ENCODE results near the gene IDH3G.

The IDH3G gene

DNA sequence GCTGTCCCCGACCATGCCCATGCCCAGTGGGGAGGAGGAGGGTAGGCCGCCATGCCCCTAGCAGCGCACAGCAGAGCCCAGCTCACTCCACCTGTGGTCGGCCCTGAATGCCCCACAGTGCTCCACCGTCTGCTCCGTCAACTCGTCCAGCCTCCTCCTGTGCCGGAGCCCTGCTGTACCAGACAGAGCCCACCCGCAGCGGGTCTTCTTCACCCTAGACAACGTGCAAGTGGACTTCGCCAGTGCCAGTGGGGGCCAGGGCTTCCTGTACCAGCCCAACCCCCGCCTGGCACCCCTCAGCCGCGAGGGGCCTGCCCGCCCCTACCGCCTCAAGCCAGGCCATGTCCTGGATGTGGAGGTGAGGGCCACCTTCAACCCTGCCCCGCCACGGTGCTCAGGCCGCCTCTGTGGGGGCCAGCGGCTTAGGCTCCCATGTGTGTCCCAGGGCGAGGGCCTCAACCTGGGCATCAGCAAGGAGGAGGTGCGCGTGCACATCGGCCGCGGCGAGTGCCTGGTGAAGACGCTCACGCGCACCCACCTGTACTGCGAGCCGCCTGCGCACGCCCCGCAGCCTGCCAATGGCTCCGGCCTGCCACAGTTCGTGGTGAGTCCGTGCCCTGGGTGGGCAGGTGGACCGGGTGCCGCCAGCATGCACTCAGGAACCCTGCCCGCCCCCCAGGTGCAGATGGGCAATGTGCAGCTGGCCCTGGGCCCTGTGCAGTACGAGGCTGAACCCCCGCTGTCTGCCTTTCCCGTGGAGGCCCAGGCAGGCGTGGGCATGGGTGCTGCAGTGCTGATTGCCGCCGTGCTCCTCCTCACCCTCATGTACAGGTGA is 20.2 kb downstream of the IDH3G start:
- DNase-seq (ENCODE audit: low read depth in 3 of 3), result no peak

DNA sequence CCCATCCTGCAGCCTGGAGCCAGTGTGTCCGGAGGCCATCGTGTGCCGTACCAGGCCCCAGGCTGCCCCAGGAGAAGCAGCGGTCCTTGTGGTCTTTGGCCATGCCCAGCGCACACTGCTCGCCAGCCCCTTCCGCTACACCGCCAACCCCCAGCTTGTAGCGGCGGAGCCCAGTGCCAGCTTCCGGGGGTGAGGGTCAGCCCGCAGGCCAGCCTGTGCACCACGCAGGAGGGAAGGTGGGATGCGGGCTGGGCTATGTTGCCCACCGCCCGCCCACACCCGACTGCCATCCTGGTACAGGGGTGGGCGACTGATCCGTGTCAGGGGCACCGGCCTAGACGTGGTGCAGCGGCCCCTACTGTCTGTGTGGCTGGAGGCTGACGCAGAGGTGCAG is 21.0 kb downstream of the IDH3G start:
- DNase-seq (ENCODE audit: low read depth in 3 of 3), result no peak

DNA sequence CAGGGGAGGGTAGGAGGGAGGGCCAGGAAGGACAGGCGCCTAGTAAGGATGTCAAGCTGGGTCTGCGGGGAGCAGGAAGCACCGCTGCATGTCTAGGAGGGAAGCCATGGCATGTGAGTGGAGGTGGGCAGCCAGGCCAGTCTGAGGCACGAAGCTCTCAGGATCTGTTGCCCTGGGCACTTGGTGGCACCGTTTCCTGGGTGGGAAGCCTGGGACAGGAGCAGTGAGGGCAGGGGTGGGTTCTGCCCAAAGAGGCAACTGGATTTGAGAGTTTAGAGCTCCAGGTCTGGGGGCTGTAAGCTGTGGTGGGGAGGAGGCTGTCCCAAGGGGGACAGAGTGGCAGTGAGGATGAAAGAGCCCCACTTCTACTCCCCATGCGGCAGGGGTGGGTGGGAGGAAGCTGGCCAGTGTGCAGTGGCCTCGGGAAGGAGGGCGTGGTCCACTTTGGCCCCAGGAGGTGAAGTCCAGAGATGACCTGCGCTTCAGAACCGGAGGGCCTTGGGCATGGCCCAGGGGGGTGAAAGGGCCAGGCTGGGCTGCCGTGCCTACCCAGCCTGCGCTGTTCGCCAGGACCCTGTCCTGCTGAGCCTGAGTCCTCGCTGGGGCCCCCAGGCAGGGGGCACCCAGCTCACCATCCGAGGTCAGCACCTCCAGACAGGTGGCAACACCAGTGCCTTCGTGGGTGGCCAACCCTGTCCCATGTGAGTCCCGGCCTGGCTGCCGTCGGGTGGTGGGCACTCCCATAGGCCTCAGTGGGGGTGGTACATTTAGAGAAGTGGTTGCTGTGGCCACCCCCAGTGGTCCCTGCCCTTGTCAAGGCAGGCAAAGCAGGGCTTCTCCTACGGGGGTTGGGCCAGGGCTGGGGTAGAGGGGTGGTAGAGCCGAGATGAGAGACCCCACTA is 21.6 kb downstream of the IDH3G start:
- no peak for DNase-seq (ENCODE audit: low read depth in 3 of 3)

DNA sequence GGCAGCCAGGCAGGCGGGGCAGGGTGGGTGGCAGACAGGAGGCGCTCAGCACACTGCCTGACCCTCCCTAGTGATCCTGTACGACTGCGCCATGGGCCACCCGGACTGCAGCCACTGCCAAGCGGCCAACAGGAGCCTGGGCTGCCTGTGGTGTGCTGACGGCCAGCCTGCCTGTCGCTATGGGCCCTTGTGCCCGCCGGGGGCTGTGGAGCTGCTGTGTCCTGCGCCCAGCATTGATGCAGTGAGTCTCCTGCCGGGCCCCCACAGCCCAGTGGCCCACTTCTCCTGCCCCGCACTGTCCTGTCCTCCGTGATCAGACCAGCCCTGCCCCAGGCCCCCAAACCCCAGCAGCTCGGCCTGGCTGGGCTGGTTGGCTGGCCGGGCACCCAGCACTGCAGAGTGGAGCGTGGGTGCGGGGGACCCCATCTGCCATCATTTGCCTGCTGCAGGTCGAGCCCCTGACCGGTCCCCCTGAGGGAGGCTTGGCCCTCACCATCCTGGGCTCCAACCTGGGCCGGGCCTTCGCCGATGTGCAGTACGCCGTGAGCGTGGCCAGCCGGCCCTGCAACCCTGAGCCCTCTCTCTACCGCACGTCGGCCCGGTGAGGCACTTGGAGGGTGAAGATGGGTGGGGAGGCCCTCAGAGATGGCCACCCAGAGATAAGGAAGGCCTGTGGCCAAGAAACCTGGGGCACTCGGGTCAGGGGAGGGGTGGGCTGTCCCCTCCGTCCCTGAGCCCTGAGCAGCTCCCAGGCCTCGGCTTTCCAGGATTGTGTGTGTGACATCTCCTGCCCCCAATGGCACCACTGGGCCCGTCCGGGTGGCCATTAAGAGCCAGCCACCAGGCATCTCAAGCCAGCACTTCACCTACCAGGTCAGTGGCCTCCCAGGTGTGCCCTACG is 22.5 kb downstream of the IDH3G start:
- no peak for DNase-seq (ENCODE audit: low read depth in 3 of 3)

- no peak for DNase-seq (ENCODE audit: low read depth in 3 of 3)
These were observed 23.4 kb downstream of the IDH3G start for GRCh38 chrX:153770601-153771414.

GRCh38 chrX:153769865-153770600 is 24.1 kb downstream of the IDH3G start:
- no peak for DNase-seq (ENCODE audit: low read depth in 3 of 3)

DNA sequence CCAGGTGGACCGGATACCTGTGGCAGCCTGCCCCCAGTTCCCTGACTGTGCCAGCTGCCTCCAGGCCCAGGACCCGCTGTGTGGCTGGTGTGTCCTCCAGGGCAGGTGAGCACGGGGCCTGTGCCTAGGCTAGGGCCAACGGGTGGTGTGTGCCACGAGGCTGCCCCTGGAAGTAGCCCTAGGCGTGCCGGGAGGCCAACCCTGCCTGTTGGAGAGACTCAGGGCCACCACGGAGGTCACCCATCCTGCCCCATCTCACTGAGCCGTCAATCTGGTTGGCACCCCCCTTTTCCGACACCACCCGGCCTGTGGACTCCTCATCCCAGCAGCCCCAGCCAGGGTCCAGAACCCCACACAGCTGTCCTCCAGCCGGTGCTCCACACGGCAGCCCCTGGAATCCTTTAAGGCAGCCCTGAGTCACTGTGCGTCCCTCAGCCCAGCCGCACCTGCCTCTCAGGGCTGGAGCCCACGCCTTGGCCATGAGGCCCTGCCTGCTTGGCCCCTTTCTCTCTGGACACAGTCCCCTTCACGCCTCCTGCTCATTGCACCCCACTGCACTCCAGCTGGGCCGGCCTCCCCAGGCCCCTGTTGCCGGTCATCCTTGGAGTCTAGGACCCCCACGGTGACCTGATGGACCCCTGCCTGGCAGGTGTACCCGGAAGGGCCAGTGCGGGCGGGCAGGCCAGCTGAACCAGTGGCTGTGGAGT is 24.9 kb downstream of the IDH3G start:
- no peak for DNase-seq (ENCODE audit: low read depth in 3 of 3)

- DNase-seq (ENCODE audit: low read depth in 3 of 3), result no peak
These were observed 25.6 kb downstream of the IDH3G start for GRCh38 chrX:153768311-153769157.

DNA sequence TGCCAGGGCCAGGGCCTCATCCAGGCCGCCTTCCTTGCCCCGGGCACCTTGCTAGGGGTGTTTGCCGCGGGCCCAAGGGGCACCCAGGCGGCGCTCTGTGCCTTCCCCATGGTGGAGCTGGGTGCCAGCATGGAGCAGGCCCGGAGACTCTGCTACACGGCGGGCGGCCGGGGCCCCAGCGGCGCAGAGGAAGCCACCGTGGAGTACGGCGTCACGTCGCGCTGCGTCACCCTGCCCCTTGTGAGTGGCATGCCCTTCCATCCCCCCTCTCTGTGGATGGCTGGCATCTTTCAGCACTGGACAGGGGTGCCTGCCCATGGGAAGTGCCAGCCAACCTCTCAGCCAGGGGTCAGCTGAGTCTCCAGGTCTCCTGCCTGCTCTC is 26.5 kb downstream of the IDH3G start:
- no peak for DNase-seq (ENCODE audit: low read depth in 3 of 3)

- DNase-seq (ENCODE audit: low read depth in 3 of 3), result no peak
These were observed 27.1 kb downstream of the IDH3G start for GRCh38 chrX:153766871-153767673.

DNA sequence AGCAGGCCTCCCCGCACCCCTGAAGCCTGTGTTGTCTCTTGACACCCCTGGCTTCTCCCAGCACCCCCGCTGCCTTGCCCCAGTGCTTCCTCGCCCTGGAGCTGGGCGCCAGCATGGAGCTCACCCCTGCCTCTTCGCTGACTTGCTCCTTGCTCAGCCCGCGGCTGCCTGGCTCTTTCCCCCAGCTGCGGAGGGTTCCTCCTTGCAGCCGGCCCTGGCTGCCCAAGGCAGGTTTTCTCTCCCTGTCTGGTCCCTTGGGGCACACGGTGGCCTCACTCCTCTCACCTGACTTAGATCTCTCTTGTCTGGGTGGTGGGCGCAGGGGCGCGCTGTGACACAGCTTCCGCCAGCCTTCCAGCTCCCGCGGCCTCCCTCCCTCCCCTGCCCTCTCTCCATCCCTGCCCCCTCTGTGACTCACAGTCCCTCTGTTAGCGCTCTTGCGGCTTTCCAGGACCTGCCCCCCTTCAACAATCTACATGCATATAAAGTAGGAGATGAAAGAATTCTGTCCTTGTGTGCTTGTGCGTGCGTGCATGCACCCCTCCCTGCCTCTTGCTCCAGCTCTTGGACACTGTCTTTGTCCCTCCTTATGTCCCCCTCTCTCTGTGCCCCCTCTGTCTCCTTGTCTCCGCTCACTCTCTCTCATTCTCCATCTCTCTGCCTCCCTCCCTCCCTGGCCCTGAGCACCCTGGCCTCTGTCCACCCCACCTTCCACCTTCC is 27.9 kb downstream of the IDH3G start:
- no peak for DNase-seq (ENCODE audit: low read depth in 3 of 3)

DNA sequence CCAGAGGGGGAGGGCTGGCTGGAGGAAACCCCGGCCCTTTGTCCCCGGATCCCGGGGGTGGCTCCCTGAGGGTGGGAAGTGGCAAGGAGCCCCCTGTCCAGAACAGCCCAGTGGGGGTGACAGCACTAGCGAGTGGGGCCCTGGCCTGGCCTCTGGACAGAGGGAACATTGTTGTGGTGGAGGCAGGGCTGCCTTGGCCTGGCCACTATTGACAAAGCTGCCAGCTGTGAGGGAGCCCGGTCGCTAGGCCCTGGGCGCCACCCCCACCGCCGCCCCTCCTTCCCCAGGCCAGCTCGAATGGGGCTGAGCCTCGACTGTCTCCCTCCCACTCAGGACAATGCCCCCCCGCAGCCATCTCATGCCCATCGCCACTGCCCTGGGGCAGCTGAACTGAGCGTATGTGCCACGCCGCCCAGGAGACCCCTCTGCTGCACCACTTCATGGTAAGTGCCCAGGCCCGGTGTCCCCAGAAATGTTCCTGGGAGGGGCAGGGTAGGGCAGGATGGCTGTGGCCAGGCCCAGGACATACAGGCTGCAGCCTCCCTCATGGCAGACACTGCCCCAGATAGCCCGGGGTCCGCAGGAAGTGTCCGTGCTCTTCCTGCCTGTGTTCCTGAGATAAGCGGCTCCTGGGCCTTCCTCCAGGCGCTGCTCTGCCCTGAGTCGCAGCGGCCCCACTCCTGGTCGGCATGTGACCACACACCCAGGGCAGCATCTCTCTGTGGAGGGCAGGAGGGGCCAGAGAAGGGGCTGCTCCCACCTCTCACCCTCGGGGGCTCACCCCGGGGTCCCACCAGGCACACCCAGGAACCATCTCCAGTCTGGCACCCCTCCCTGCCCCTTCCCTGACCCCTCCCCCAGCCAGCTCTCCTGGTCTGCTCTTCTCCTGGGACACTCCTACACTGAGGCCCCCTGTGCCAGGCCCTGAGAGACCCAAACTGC is 28.8 kb downstream of the IDH3G start:
- DNase-seq (ENCODE audit: low read depth in 3 of 3), result no peak

GRCh38 chrX:153764786-153765137 is 29.4 kb downstream of the IDH3G start:
- no peak for DNase-seq (ENCODE audit: low read depth in 3 of 3)

- peak; percentile 52 to 56 (median 52) for DNase-seq (ENCODE audit: low read depth in 3 of 3)
These were observed 30.0 kb downstream of the IDH3G start, which contains the start of gene PLXNB3 for GRCh38 chrX:153763989-153764755. Gene PLXNB3, plus strand, starts transcription at chrX:153764249. Its CDS starts 1,287 bp downstream, at chrX:153765536.

DNA sequence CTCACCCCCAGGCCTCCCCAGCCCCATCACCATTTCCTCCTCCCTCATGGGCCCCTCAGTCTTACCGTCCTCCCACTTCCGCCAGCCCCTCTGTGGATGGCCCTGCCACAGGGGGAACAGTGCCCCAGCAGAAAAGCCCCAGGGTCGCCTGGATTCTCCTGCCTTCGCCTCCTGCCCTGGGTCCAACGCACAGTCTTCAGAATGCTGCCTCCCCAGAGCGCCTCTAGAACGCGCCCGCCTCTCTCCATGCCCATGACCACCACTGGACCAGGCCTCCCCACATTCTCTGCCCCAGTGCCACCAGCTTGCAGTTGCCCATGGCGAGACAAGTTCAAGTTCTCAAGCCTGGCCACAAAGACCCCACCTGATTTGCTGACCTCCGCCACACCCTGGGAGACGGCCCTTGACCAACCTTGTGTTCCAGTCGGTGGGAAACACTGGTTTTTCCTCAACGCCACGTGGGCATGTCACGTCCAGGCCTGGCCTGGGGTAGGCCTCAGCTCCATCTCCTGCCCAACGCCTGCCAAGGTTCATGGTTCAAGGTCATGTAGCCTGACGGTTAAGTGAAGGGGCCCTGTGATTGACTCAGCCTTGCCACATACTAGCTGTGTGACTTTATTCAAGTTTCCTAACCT is 30.8 kb downstream of the IDH3G start:
- no peak for DNase-seq (ENCODE audit: low read depth in 3 of 3)

All from stimulated activated CD4-positive, alpha-beta T cell treated with anti-CD3 and anti-CD28 coated beads, TNF-alpha, amount 100 ng/mL, for 4 hours (primary cell).